ENCODE data around the gene MOCS1. TPM values are rescaled to one million over a fixed set of nuclear protein-coding genes. Genes with fewer than 3 reads are reported as not detected.

The MOCS1 gene
- polyA plus RNA-seq, 12 donors: 3.6 to 8.3 (median 5.4) TPM; not detected in 1

DNA sequence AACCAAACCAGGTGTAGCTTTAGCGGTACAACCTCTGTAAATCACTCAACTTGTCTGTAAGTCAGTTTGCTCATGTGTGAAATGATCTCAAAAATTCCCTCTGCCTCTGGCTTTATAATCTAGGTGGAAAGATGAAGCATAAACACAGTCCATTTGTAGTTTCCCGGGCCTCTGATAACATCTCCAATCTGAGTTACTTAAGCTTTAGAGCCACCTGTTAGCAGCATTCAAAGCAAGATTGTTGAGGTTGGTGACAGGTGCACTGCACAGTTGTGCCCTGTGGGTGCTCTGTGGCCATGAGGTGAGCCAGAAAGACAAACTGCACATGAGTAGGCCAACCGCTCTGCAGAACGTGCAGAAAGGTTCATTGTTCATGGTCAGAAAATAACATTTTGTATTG is 53.7 kb downstream of the MOCS1 start:
- DNase-seq: no peak

DNA sequence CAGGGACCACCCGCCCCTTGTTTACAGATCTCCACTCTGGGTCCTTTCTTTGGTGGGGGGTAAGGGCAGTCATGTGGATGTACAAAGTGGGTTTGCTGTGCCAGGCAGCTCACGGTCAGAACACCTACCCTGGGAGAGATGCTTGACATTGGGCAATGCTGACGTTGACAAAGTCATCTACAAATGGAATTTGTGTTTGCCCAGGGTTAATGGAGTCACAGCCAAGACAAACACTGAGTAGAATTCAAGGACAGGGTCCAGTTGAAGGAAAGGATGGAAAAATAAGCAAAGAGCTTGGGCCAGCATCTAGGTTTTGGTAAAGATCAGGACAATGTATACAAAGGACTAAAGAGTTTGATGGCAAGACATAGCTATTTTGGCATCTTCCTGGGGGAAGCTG is 54.7 kb downstream of the MOCS1 start:
- no peak for DNase-seq

DNA sequence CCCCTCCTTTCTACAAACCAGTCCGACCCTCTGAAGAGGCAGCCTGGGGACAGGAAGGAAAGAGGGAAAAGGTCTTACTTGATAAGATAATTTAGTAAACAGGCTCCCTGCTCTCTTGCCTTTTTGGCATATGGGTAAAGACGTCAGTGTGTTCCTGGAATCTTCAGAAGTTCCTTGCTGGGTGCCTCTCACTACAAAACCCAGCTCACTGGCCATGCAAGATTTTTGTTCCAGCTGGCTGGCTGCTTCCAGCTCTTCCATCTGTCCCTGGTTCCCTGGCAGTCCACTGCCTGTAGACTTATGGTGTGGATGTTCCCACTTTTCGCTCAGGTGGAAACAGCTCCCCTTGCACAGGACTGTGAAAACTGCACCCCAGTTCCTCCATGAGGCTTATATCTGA is 57.4 kb downstream of the MOCS1 start:
- no peak for DNase-seq

DNA sequence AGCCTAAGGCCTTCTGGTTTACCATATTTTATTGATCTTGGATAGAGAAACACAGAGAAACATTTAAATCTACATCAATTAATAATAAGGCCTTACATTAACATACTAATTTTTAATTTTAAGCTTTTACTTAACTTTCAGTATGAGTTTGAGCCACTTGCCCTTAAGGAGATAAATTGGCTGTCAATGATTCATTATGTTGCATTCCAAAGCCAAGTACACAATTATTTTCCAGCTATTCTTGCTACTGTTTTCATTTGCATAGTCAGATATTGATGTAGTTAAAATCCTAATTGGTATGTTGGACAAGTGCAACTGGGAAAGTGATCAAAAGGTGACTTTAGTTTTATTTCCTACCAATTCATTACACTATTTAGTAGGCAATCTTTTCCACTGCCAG is 58.2 kb downstream of the MOCS1 start:
- DNase-seq: no peak

DNA sequence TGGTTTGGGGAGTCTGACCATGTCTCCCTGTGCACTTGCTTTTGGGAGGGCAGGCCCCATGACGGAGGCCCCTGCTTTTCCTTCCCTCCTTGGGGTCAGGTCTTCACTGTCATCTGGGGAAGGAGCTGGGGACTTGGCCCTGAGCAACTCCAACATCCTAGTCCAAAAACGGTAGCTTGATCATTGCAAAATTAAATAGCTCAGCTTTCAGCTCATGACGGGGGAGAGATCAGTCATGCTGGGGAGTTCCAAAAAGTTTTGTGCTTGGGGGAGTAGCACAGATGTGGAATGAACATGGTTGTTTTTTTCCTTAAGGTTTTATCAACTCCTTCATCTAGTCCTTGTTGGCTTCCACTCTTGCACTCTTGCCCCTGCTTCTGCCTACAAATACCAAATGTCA is 60.8 kb downstream of the MOCS1 start:
- no peak for DNase-seq

DNA sequence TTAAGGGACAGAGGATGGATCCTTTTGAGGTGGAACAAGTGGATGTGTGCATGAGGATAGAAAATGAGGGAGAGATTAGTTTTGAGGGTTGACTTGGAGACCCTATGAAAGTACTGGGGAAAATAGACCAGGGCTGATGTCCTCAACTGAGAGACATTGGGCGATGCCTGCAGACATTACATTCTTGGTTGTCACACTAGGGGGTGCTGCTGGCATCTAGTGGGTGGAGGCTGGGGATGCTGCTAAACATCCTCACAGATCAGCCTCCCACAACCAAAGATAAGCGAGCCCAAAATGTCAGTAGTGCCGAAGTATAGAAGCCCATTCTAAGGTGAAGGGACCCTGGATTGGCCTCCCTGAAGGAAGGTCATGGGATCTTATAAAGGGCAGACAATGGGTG is 63.3 kb downstream of the MOCS1 start:
- DNase-seq: no peak

DNA sequence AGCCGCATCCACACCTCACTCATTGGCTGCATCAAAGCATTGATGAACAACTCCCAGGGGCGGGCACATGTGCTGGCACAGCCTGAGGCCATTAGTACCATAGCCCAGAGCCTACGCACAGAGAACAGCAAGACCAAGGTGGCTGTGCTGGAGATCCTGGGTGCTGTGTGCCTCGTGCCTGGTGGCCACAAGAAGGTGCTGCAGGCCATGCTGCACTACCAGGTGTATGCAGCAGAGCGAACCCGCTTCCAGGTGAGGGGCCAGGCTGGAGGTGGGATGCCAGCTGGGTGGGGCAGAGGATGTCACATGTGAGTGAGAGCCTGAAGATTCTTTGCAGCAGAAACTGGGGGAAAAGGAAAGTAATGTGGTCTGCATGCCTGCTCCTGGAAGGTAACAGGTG is 66.7 kb downstream of the MOCS1 start:
- DNase-seq: no peak

DNA sequence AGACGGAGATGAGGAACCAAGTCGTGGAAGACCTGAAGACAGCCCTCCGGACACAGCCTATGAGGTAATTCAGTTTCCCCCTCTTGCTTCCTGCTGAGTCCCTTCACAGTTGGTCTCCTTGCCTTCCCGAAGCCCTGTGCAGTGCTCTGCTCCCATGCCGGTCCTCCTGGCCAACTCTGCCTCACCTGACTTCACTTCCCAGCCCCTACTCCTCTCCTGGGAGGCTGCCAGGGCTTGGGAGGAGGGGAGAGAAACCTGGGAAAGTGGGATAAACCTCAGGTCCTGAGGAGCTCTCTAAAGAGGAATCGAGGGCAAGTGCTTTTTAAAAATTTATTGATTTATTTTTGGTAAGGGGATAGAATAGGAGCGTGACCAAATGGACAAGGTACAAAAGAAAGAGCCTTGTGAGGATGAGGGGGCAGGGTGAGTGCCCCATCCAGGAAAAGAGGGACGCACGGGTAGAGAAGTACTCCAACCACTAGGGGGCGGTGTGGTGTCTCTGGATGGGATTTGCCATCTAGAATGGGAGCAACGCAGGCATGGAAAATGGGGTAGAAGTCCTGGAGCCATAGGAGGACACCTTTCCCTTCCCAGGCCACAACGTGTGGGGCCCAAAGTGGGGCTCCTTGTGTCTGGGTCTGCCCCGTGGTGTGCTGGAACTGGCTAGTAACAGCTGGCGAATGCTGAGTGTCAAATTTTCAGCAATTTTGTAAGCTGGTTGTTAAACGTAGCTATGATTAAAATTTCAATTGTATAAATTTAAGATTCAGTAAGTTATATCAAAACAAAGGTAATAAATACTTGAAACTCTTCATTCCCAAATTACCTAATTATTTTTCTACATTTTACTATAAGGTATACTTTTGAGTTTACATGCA is 69.0 kb downstream of the MOCS1 start:
- DNase-seq: no peak

DNA sequence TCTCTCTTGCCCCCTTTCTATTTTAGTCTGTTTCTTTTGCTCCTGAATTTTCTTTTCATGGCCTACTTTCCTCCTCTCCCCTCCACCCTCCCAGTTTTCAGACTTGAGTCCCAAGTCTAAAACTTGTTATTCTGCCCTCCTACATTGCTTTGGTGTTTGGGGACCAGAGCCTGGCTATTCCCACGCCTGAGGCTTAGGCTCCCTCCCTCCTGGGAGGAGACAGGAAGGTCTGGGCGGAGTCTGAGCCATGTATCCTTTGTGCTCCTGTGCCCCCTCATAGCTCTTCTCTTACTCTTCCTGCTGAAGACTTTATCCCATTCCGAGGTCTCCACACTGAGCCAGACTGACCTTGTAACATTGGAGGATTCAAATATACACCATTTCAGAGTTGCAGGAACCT is 72.6 kb downstream of the MOCS1 start:
- DNase-seq: no peak

DNA sequence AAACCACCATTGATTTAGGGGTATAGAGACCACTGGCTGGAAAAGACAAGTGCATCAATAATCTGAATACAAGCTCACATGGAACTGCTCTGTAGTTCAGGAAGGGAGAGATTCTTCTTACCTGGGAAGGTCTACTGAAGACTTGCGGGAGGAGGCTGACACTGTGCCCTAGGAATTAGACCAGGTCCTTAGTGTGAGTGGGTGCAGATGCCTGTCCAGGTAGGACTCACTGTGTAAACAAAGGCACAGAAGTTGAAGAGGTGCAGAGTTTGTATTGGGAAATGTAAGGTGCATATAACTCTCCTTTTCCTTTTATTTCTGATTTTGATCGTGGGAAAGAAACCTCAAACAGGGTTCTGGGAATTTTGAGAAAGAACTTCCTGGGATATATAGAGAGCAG is 75.2 kb downstream of the MOCS1 start:
- no peak for DNase-seq

DNA sequence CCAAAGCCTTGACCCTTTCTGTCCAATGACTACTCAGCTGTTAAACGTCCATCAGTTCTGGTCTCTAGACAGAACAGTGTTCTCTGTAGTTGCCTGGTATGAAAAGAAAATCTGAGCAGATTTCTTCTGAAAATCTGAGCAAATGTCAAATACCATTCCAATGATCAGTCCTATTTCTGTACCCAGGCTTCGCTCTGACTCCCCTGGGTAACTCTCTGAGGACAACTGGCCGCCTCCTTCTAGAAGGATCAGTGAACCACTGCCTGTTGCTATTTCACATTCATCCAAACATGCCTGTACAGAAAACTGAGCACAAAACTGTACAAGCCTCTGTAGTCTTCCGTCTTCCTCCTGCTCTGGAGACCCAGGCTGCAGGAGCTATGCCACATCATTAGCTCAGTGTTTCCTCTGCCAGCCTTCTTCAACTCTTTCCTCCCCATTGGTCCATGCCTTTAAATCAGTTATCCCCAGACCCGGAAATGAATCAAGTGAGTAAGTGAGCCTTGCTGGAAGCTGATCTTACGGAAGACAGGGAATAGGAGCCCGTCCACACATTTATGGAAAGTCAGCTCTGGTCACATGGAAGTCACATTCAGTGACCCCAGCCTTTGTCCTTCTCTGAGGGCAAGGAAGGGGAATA is 78.8 kb downstream of the MOCS1 start:
- DNase-seq: no peak

Other genes with a start within 250 kb of the MOCS1 start
- 1 to 10 TPM in 10 of 12 donors, not detected in 2; 1.1 to 2.1 (median 1.6) TPM for gene KIF6, start 209.1 kb downstream of the MOCS1 start, polyA plus RNA-seq (ENCODE audit: insufficient read length in 12 of 12)
- gene DAAM2, start 142.1 kb downstream of the MOCS1 start, polyA plus RNA-seq (ENCODE audit: insufficient read length in 12 of 12): 10 to 100 TPM in 11 of 12 donors, not detected in 1; 23.0 to 51.4 (median 36.9) TPM